GM12891 (cell line): ENCODE results near the gene OVOL1.

Source experiments
- POLR2A ChIP-seq: IDR thresholded peaks from 2 replicates; pipeline ENCODE4 v1.6.1; 2011; ENCODE audit warnings: low read depth, low read length, control low read depth
- TAF1 ChIP-seq: IDR thresholded peaks from 2 replicates; pipeline ENCODE4 v1.6.1; 2011; ENCODE audit warnings: low read depth, low read length, control low read depth

DNA sequence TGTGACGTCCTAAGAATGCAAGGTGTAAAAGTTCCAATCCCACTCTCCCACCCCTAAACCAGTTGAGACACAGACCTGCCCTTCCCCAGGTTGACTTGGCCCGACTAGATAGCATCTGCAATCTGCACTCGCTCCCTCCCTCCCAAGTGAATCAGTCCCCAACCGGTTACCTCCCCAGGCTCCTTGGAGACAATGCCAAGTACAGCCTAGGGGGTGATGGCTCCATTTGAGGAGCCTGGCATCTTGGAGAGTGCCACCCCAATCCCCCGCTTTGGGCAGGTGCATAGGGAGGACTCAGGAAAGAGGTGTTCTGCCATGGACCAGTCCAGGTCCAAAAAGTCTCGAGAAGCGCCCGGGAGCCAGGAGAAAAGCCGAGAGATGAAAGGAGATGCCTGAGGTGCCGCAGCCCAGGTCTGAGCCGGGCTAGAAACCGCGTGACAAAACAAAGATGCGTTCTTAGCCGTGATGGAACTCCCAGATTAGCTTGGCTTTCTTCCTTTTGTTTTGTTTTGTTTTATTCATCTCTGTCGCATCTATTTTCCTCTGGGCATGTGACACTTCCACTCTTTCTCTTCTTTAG is 28.2 kb downstream of the OVOL1 start:
- TF ChIP-seq POLR2A: no peak
- no peak for TF ChIP-seq TAF1
